ENCODE measurements around the gene RBFOX2. TPM values are rescaled to one million over a fixed set of nuclear protein-coding genes. Genes with fewer than 3 reads are reported as not detected.
A peak's percentile ranks its signal among the peaks of the same experiment; 100 is the strongest.

The RBFOX2 gene
- total and polyA plus RNA-seq, 10 of the 15 experiments (the other 5 are each of a cell fraction or from before 2014, with no cell fraction given) = 0.01 to 2.7 (median 0.17) TPM; not detected in 4

DNA sequence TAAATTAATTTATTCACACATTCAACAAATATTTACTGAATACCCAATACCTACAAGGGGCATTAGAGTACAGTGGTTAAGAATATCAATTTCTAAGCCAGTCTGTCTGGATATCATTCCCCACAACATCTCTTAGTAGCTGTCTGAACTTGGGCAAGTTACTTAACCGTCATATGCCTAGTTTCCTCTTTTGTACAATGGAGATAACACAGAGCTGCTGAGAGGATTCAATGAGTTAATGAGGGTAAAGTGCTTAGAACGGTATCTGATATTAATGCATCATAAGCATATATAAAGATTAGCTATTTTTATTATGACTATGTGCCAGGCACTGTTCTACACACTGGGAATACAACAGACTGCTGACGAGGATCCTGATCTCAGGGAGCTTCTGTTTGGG is 194.6 kb downstream of the RBFOX2 start (continued):
- TF ChIP-seq HDGF (IDR thresholded peaks at IDR 0.05) (no peak), STAT3 (IDR thresholded peaks at IDR 0.05; ENCODE audit: low read depth, low read length) (no peak)

DNA sequence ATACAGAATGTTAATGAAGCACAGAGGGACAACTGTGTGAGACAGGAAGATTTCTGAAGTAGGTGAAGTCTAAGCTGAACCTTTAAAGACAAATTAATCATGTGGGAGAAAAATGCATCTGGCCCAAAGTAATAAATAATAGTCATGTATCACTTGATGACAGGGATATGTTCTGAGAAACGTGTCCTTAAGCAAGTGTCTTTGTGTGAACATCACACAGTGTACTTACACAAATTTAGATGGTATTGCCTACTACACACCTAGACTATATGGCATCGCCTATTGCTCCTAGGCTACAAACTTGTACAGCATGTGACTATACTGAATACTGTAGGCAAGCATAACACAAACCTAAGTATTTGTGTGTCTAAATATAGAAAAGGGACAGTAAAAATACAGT is 198.3 kb downstream of the RBFOX2 start:
- peak; percentile 41 for FAIRE-seq

DNA sequence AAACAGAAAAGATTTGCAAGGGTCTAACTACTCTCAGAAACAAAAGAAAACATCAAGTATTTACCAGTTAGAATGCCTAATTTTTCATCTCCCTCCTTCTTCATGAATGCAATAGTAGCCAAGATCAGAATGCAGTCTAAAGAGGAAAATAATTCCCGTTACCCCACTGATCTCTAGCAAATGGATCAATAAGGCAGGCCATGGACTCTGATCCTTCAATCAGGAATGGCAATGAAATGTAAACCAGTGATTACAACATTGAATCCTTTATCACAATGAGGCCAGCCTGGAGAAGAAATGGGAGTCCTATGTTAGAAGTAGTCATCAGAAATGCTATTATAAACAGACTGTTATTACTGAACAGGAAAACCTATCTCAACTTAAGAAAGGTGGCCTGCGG is 204.4 kb downstream of the RBFOX2 start:
- in situ Hi-C loops (cut with MboI) (no loop called here), intact Hi-C loops (cut with micrococcal nuclease; ENCODE audit: unreplicated experiment) (no loop called here)
- Histone ChIP-seq H3K4me2 (ENCODE audit: control insufficient read depth, insufficient read depth) (no peak overlapping the region), H3K79me2 (ENCODE audit: control insufficient read depth, insufficient read depth, low read length) (no peaks in the 10 kb centered on the region), H3K4me3 (no peak overlapping the region), H4K20me1 (ENCODE audit: control insufficient read depth, insufficient read depth) (no peaks in the 10 kb centered on the region), H3K4me1 (ENCODE audit: control insufficient read depth, insufficient read depth, low read length) (no peaks in the 10 kb centered on the region), H2AFZ (ENCODE audit: control insufficient read depth, low read depth, low read length) (no peak overlapping the region), H3K36me3 (ENCODE audit: control insufficient read depth in 2 of 2, insufficient read depth in 2 of 2, low read length in 1 of 2) (no peaks in the 10 kb centered on the region), H3K9ac (ENCODE audit: control insufficient read depth, insufficient read depth, low read length) (no peak overlapping the region), H3K27me3 (replicated peaks in 1 of 2; ENCODE audit: control insufficient read depth in 2 of 2, insufficient read depth in 2 of 2, low read length in 1 of 2) (peaks cover 0 to 3% of the 10 kb centered on the region in 2 experiments; a peak in 1 of 4 replicates), H3K9me3 (replicated peaks; ENCODE audit: control insufficient read depth, insufficient read depth, low read length) (no peaks in the 10 kb centered on the region), H3K27ac (ENCODE audit: control insufficient read depth, insufficient read depth) (no peak overlapping the region)
- FAIRE-seq (no peak), DNase-seq (ENCODE audit: low read depth, low spot score) (no peak), ATAC-seq (no peak)
- 18% methylated on average over 2 of the region's 2 CpGs for WGBS (ENCODE audit: insufficient coverage, insufficient replicate concordance, low lambda C conversion rate, missing lambda C conversion rate)
- CTCF ChIA-PET = no interaction called here
- BruUV-seq (replicated peaks) = no TSS peak
- RAD21 ChIA-PET (ENCODE audit: unreplicated experiment) = no interaction called here
- SMC1A ChIA-PET (ENCODE audit: uncharacterized antibody, unreplicated experiment) = interaction anchor here (0.7 kb wide), 1 partner anchor 17 kb away, joined by 3 read pairs; no protein-coding TSS in a partner anchor
- POLR2A ChIA-PET = no interaction called here
- TF ChIP-seq HDAC2 (IDR thresholded peaks at IDR 0.05) (no peak), SIN3A (IDR thresholded peaks at IDR 0.05; ENCODE audit: low read depth, low read length) (no peak), ASH2L (IDR thresholded peaks at IDR 0.05; ENCODE audit: borderline replicate concordance, low read depth) (no peak)
- TF ChIP-seq, protein P1, sequence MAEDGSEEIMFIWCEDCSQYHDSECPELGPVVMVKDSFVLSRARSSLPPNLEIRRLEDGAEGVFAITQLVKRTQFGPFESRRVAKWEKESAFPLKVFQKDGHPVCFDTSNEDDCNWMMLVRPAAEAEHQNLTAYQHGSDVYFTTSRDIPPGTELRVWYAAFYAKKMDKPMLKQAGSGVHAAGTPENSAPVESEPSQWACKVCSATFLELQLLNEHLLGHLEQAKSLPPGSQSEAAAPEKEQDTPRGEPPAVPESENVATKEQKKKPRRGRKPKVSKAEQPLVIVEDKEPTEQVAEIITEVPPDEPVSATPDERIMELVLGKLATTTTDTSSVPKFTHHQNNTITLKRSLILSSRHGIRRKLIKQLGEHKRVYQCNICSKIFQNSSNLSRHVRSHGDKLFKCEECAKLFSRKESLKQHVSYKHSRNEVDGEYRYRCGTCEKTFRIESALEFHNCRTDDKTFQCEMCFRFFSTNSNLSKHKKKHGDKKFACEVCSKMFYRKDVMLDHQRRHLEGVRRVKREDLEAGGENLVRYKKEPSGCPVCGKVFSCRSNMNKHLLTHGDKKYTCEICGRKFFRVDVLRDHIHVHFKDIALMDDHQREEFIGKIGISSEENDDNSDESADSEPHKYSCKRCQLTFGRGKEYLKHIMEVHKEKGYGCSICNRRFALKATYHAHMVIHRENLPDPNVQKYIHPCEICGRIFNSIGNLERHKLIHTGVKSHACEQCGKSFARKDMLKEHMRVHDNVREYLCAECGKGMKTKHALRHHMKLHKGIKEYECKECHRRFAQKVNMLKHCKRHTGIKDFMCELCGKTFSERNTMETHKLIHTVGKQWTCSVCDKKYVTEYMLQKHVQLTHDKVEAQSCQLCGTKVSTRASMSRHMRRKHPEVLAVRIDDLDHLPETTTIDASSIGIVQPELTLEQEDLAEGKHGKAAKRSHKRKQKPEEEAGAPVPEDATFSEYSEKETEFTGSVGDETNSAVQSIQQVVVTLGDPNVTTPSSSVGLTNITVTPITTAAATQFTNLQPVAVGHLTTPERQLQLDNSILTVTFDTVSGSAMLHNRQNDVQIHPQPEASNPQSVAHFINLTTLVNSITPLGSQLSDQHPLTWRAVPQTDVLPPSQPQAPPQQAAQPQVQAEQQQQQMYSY (CRISPR knock-in tag; IDR thresholded peaks at IDR 0.05) = no peak
- TF ChIP-seq, protein P2, sequence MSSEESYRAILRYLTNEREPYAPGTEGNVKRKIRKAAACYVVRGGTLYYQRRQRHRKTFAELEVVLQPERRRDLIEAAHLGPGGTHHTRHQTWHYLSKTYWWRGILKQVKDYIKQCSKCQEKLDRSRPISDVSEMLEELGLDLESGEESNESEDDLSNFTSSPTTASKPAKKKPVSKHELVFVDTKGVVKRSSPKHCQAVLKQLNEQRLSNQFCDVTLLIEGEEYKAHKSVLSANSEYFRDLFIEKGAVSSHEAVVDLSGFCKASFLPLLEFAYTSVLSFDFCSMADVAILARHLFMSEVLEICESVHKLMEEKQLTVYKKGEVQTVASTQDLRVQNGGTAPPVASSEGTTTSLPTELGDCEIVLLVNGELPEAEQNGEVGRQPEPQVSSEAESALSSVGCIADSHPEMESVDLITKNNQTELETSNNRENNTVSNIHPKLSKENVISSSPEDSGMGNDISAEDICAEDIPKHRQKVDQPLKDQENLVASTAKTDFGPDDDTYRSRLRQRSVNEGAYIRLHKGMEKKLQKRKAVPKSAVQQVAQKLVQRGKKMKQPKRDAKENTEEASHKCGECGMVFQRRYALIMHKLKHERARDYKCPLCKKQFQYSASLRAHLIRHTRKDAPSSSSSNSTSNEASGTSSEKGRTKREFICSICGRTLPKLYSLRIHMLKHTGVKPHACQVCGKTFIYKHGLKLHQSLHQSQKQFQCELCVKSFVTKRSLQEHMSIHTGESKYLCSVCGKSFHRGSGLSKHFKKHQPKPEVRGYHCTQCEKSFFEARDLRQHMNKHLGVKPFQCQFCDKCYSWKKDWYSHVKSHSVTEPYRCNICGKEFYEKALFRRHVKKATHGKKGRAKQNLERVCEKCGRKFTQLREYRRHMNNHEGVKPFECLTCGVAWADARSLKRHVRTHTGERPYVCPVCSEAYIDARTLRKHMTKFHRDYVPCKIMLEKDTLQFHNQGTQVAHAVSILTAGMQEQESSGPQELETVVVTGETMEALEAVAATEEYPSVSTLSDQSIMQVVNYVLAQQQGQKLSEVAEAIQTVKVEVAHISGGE (CRISPR knock-in tag; IDR thresholded peaks at IDR 0.05) = no peak

More for the DNA sequence above, 198.3 kb downstream of the RBFOX2 start:
- BruUV-seq (replicated peaks) = no TSS peak
- intact Hi-C loops (cut with micrococcal nuclease; ENCODE audit: unreplicated experiment) = no loop called here
- Histone ChIP-seq H3K4me2 (ENCODE audit: control insufficient read depth, insufficient read depth) (no peak overlapping the region), H3K36me3 (ENCODE audit: control insufficient read depth in 2 of 2, insufficient read depth in 2 of 2, low read length in 1 of 2) (no peaks in the 10 kb centered on the region), H2AFZ (ENCODE audit: control insufficient read depth, low read depth, low read length) (no peak overlapping the region), H3K79me2 (ENCODE audit: control insufficient read depth, insufficient read depth, low read length) (no peaks in the 10 kb centered on the region), H4K20me1 (ENCODE audit: control insufficient read depth, insufficient read depth) (no peaks in the 10 kb centered on the region), H3K4me1 (ENCODE audit: control insufficient read depth, insufficient read depth, low read length) (no peaks in the 10 kb centered on the region), H3K4me3 (no peak overlapping the region), H3K27ac (ENCODE audit: control insufficient read depth, insufficient read depth) (no peak overlapping the region), H3K9ac (ENCODE audit: control insufficient read depth, insufficient read depth, low read length) (no peak overlapping the region), H3K9me3 (replicated peaks; ENCODE audit: control insufficient read depth, insufficient read depth, low read length) (no peaks in the 10 kb centered on the region), H3K27me3 (replicated peaks in 1 of 2; ENCODE audit: control insufficient read depth in 2 of 2, insufficient read depth in 2 of 2, low read length in 1 of 2) (no peaks in the 10 kb centered on the region; a peak in 1 of 4 replicates)
- CTCF ChIA-PET = no interaction called here
- 37% methylated on average over 2 of the region's 2 CpGs for WGBS (ENCODE audit: insufficient coverage, insufficient replicate concordance, low lambda C conversion rate, missing lambda C conversion rate)
- ATAC-seq (no peak), DNase-seq (ENCODE audit: low read depth, low spot score) (no peak)
- RAD21 ChIA-PET (ENCODE audit: unreplicated experiment) = no interaction called here
- TF ChIP-seq CHD4 (IDR thresholded peaks at IDR 0.05) = no peak
- POLR2A ChIA-PET = no interaction called here
- SMC1A ChIA-PET (ENCODE audit: uncharacterized antibody, unreplicated experiment) = interaction anchor here (0.6 kb wide), 1 partner anchor 63 kb away, joined by 3 read pairs; no protein-coding TSS in a partner anchor
- in situ Hi-C loops (cut with MboI) = no loop called here

Measured in GM12878 (cell line).